PFSK-1 (cell line): ENCODE results near the gene RFPL2.

ENCODE experiments used
- POLR2AphosphoS5 ChIP-seq: IDR thresholded peaks from 2 replicates; pipeline ENCODE4 v1.6.1; 2012; ENCODE audit warnings: low read depth, mild to moderate bottlenecking, control low read depth, low read length, moderate library complexity
- SIN3A ChIP-seq: IDR thresholded peaks from 2 replicates; pipeline ENCODE4 v1.6.1; 2012; ENCODE audit warnings: mild to moderate bottlenecking, low read length, moderate library complexity, borderline replicate concordance; ENCODE audit not compliant: insufficient read depth
- TAF1 ChIP-seq: IDR thresholded peaks from 2 replicates; pipeline ENCODE4 v1.6.1; 2012; ENCODE audit warnings: low read length, control low read depth, borderline replicate concordance; ENCODE audit not compliant: insufficient read depth
- TF ChIP-seq, protein P1 (sequence below), 2 experiments: IDR thresholded peaks; 2 replicates each; pipeline versions ENCODE4 v1.6.1 to v1.8.0; 2011 to 2012; ENCODE audit warnings: low read depth in 2 of 2, low read length in 2 of 2, control low read depth in 1 of 2, inconsistent platforms in 1 of 2, mild to moderate bottlenecking in 1 of 2, moderate library complexity in 1 of 2; ENCODE audit not compliant: insufficient read depth in 1 of 2

DNA sequence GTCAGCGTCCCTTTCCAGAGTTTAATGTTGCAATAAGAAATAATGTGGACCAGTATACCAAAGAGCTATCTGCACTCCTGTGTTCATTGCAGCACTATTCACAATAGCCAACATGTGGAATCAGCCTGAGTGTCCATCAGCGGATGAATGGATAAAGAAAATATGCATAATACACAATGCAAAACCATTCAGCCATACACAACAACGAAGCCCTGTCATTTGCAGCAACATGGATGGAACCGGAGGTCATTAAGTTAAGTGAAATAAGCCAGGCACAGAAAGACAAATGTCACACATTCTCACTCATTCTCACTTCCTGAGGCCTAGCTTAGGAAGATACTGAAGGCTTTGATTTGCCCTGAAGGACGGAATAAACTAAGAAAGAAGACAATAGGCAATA is 28.2 kb upstream of the RFPL2 start:
- TF ChIP-seq POLR2AphosphoS5 (no peak), TAF1 (no peak), SIN3A (no peak)
- TF ChIP-seq, protein P1, sequence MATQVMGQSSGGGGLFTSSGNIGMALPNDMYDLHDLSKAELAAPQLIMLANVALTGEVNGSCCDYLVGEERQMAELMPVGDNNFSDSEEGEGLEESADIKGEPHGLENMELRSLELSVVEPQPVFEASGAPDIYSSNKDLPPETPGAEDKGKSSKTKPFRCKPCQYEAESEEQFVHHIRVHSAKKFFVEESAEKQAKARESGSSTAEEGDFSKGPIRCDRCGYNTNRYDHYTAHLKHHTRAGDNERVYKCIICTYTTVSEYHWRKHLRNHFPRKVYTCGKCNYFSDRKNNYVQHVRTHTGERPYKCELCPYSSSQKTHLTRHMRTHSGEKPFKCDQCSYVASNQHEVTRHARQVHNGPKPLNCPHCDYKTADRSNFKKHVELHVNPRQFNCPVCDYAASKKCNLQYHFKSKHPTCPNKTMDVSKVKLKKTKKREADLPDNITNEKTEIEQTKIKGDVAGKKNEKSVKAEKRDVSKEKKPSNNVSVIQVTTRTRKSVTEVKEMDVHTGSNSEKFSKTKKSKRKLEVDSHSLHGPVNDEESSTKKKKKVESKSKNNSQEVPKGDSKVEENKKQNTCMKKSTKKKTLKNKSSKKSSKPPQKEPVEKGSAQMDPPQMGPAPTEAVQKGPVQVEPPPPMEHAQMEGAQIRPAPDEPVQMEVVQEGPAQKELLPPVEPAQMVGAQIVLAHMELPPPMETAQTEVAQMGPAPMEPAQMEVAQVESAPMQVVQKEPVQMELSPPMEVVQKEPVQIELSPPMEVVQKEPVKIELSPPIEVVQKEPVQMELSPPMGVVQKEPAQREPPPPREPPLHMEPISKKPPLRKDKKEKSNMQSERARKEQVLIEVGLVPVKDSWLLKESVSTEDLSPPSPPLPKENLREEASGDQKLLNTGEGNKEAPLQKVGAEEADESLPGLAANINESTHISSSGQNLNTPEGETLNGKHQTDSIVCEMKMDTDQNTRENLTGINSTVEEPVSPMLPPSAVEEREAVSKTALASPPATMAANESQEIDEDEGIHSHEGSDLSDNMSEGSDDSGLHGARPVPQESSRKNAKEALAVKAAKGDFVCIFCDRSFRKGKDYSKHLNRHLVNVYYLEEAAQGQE (IDR thresholded peaks at IDR 0.05; ENCODE audit: insufficient read depth in 1 of 2, low read depth in 2 of 2, low read length in 2 of 2) = no peak
